RWPE1 (cell line): ENCODE results near the gene FAM83D.

Experiments
- CTCF ChIA-PET: fragments of 350-600 bp; sonication (Branson Sonifier 250); formaldehyde crosslinking; extraction: SDS; loops from one replicate; lab custom pipeline; 2021; lab: Yijun Ruan, JAX
- POLR2A ChIA-PET: fragments of 400-600 bp; formaldehyde crosslinking; extraction: SDS; loops from one replicate; lab custom pipeline; 2020; ENCODE audit warnings: antibody characterized with exemption; ENCODE audit not compliant: low non-redundant PET; lab: Yijun Ruan, JAX
- DNase-seq: peaks from one replicate; pipeline ENCODE4 v3.0.0; 2012; ENCODE audit warnings: low spot score
- H3K27ac ChIP-seq: fragments of 450-650 bp; 2 replicates; pipeline ENCODE4 v1.5.1; 2017
- CTCF ChIP-seq: fragments of 450-650 bp; conservative IDR thresholded peaks from 2 replicates; pipeline ENCODE4 v1.5.1; 2017; ENCODE audit warnings: low read depth, mild to moderate bottlenecking

The FAM83D gene

DNA sequence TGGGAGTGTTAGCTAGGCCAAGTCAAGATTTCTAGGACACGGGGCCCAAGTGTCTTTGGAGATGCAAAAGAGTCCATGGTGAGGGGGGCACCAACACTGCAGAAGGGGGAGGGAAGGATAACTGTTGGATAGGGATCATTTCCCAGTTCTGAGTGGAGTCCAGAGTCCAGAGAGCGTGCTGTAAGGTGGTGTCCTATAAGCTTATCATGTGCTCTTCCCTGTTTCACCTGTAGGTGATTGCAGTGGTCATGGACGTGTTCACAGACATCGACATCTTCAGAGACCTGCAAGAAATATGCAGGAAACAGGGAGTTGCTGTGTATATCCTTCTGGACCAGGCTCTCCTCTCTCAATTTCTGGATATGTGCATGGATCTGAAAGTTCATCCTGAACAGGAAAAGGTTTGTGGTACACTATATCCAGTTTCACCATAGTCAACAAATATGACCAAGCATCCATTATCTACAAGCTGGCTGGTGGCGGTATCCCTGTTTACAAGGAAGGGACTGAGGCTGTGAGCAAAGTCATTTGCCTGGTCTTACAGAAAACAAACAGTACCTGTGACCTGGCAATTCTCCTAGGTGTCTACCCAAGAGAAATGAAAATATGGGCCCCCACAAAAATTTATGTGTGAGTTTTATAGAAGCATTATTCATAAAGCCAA, 15.6 kb downstream of the FAM83D start:
- CTCF ChIA-PET, result interaction anchor here (0.5 to 0.7 kb wide), 4 partner anchors 24 to 1981 kb away, joined by 3 to 4 read pairs (median 3); no protein-coding TSS in a partner anchor

DNA sequence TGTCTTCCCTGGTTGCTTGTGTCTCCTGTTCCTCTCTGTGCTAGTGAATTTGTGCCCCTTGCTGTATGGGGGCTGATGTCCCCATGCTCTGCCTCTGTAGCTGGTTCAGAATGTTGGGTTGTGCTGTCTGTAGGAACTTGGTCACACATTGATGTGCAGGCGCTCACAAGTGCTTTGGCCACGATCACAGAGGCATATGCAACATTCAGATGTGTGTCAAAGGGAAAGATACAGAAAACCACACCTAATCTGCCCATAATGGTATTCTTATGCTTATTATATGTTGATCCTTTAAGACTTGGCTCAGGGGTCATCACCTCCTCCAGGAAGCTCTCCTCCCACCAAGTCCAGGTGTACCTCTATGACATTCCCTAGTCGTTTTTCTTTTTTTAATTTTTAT, 18.8 kb downstream of the FAM83D start:
- DNase-seq, result no peak
- no peak for TF ChIP-seq CTCF
- POLR2A ChIA-PET, result interaction anchor here (0.7 kb wide), 1 partner anchor 57 kb away, joined by 5 read pairs; no protein-coding TSS in a partner anchor
- no peak overlapping the region for H3K27ac ChIP-seq
- CTCF ChIA-PET, result no interaction called here

More for the DNA sequence above, 15.6 kb downstream of the FAM83D start:
- no peak for DNase-seq
- H3K27ac ChIP-seq, result no peak overlapping the region
- no peak for TF ChIP-seq CTCF
- POLR2A ChIA-PET, result interaction anchor here (0.7 kb wide), 1 partner anchor 167 kb away, joined by 11 read pairs; no protein-coding TSS in a partner anchor

DNA sequence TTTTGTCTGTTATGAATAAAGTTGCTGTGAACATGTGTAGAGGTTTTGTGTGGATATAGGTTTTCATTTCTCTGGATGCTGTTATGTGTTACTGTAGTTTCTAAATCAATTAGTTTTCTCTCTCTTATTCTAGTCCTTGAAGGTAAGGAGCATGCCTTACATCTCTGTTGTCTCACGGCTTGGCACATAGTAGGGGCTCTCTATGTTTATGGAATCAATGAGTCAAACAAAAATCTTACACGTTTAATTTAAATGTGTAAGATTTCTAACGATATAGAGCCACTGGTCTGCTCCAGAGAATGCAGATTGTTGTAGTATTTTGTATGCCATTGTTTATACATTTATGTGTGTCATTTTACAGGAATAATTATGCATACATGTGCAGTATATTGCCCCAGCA, 20.6 kb downstream of the FAM83D start:
- ChIA-PET CTCF (interaction anchor here (0.7 kb wide), 1 partner anchor 1454 kb away, joined by 7 read pairs; no protein-coding TSS in a partner anchor), POLR2A (no interaction called here)
- no peak for DNase-seq
- H3K27ac ChIP-seq, result no peak overlapping the region
- TF ChIP-seq CTCF, result no peak

GRCh38 chr20:38947931-38948362, 21.7 kb downstream of the FAM83D start:
- ChIA-PET CTCF (no interaction called here), POLR2A (no interaction called here)
- no peak for TF ChIP-seq CTCF
- no peak overlapping the region for H3K27ac ChIP-seq
- no peak for DNase-seq

DNA sequence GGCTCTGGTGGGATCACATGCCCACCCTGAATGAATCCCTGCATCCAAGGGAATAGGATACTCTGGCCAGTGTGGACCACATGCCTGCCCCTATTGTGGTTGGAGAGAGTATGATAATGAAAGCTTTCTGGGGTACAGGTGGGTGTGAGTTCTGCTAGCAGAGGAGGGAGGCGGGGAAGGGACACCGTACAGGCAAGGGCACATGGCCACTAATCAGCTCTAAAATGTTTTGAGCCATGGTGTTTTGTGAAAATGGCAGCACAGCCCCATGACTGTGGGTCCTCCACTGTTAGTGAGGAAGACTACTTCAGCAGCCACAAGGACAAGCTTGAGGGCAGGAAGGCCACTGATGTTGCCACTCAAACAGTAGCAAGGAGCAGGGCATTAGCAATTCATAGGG, 24.0 kb downstream of the FAM83D start:
- ChIA-PET POLR2A (no interaction called here), CTCF (interaction anchor here (0.5 to 0.8 kb wide), 4 partner anchors 32 to 1281 kb away, joined by 3 to 4 read pairs (median 4); no protein-coding TSS in a partner anchor)
- TF ChIP-seq CTCF, result no peak

DNA sequence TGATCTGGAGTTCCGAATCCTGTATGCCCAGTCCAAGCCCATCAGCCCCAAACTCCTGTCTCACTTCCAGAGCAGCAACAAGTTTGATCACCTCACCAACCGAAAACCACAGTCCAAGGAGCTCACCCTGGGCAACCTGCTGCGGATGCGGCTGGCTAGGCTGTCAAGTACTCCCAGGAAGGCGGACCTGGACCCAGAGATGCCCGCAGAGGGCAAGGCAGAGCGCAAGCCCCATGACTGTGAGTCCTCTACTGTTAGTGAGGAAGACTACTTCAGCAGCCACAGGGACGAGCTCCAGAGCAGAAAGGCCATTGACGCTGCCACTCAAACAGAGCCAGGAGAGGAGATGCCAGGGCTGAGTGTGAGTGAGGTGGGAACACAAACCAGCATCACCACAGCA, 25.4 kb downstream of the FAM83D start:
- CTCF ChIA-PET, result no interaction called here
- POLR2A ChIA-PET, result no interaction called here
- TF ChIP-seq CTCF, result no peak
- no peak for DNase-seq
- no peak overlapping the region; the same call in 1 of the 2 replicates for H3K27ac ChIP-seq

More for the DNA sequence above, 24.0 kb downstream of the FAM83D start:
- no peak overlapping the region for H3K27ac ChIP-seq
- DNase-seq, result no peak
